WERI-Rb-1 (cell line): Measurements from ENCODE around the gene ECPAS.

Experiments used
- DNase-seq: peaks from one replicate; pipeline ENCODE4 v3.0.0-alpha.2; 2020
- H3K27ac ChIP-seq: fragments of 250-450 bp; sonication (Bioruptor Pico); 2 replicates; pipeline ENCODE4 v1.5.1; 2020; ENCODE audit warnings: mild to moderate bottlenecking, moderate library complexity
- H3K27me3 ChIP-seq: fragments of 250-450 bp; sonication (Bioruptor Pico); 2 replicates; pipeline ENCODE4 v1.5.1; 2021; ENCODE audit warnings: mild to moderate bottlenecking, low read depth, moderate library complexity; ENCODE audit not compliant: insufficient read depth, severe bottlenecking
- H3K36me3 ChIP-seq: fragments of 250-450 bp; sonication (Bioruptor Pico); 2 replicates; pipeline ENCODE4 v1.5.1; 2020; ENCODE audit warnings: mild to moderate bottlenecking, moderate library complexity
- H3K4me3 ChIP-seq: 2 replicates; pipeline ENCODE4 v1.5.1; 2011; ENCODE audit warnings: low read depth, mild to moderate bottlenecking, control low read depth, low read length
- H3K9me3 ChIP-seq: fragments of 250-450 bp; sonication (Bioruptor Pico); 2 replicates; pipeline ENCODE4 v1.5.1; 2021; ENCODE audit warnings: mild to moderate bottlenecking, moderate library complexity; ENCODE audit not compliant: severe bottlenecking
- CTCF ChIP-seq: IDR thresholded peaks from 2 replicates; pipeline ENCODE4 v1.5.1; 2011; ENCODE audit warnings: low read depth, mild to moderate bottlenecking, control low read depth, inconsistent platforms, low read length

ECPAS gene

GRCh38 chr9:111463048-111463447 lies 21.1 kb downstream of the ECPAS start:
- no peak for TF ChIP-seq CTCF
- no peak overlapping the region for H3K27ac ChIP-seq

GRCh38 chr9:111458139-111459009 lies 25.8 kb downstream of the ECPAS start:
- DNase-seq = no peak
- H3K27me3 ChIP-seq = no peaks in the 10 kb centered on the region
- TF ChIP-seq CTCF = no peak
- H3K27ac ChIP-seq = no peak overlapping the region
- peaks cover 3% of the 10 kb centered on the region; the same call in 1 of the 2 replicates for H3K36me3 ChIP-seq
- no peak overlapping the region for H3K4me3 ChIP-seq
- H3K9me3 ChIP-seq = peaks cover 9% of the 10 kb centered on the region

More at GRCh38 chr9:111463048-111463447, 21.1 kb downstream of the ECPAS start:
- H3K36me3 ChIP-seq = peaks cover 3% of the 10 kb centered on the region; the same call in 1 of the 2 replicates
- H3K9me3 ChIP-seq = peaks cover 9% of the 10 kb centered on the region
- no peak for DNase-seq
- H3K4me3 ChIP-seq = no peak overlapping the region
- no peaks in the 10 kb centered on the region for H3K27me3 ChIP-seq

- no peak for DNase-seq
- Histone ChIP-seq H3K4me3 (no peak overlapping the region), H3K27ac (no peak overlapping the region), H3K36me3 (peaks cover 3% of the 10 kb centered on the region; the same call in 1 of the 2 replicates), H3K27me3 (no peaks in the 10 kb centered on the region), H3K9me3 (peaks cover 6% of the 10 kb centered on the region)
- no peak for TF ChIP-seq CTCF
Observed at GRCh38 chr9:111456529-111456928, 27.7 kb downstream of the ECPAS start.

- H3K27me3 ChIP-seq = no peaks in the 10 kb centered on the region
- H3K27ac ChIP-seq = no peak overlapping the region
- peaks cover under 1% of the 10 kb centered on the region; the same call in 1 of the 2 replicates for H3K36me3 ChIP-seq
- no peak for TF ChIP-seq CTCF
- no peak for DNase-seq
- no peaks in the 10 kb centered on the region for H3K9me3 ChIP-seq
- no peak overlapping the region for H3K4me3 ChIP-seq
Observed at GRCh38 chr9:111455638-111456037, 28.5 kb downstream of the ECPAS start.

GRCh38 chr9:111454751-111455150 lies 29.4 kb downstream of the ECPAS start:
- Histone ChIP-seq H3K4me3 (no peak overlapping the region), H3K27me3 (no peaks in the 10 kb centered on the region), H3K27ac (no peak overlapping the region), H3K9me3 (no peaks in the 10 kb centered on the region), H3K36me3 (peaks cover 5% of the 10 kb centered on the region)
- no peak for DNase-seq
- no peak for TF ChIP-seq CTCF
